GM10248 (cell line): Measurements from ENCODE around the gene LACRT.

Experiments
- CTCF ChIA-PET: fragments of 300-600 bp; sonication (Branson Sonifier 250); formaldehyde crosslinking; extraction: SDS; loops from one replicate; lab custom pipeline; 2021; ENCODE audit warnings: antibody characterized with exemption; lab: Yijun Ruan, JAX
- POLR2A ChIA-PET: fragments of 350-650 bp; sonication (Branson Sonifier 250); formaldehyde crosslinking; extraction: SDS; loops from one replicate; lab custom pipeline; 2020; ENCODE audit warnings: antibody characterized with exemption; lab: Yijun Ruan, JAX
- DNase-seq: peaks from one replicate; pipeline ENCODE4 v3.0.0; 2012; ENCODE audit errors: extremely low spot score
- TF ChIP-seq, protein P1 (sequence below): IDR thresholded peaks from 2 replicates; pipeline ENCODE4 v1.5.1; 2012; ENCODE audit warnings: mild to moderate bottlenecking, low read depth; ENCODE audit errors: extremely low read depth, missing control alignments, control extremely low read depth

The LACRT gene

GRCh38 chr12:54616933-54617680 is 17.6 kb downstream of the LACRT start:
- POLR2A ChIA-PET: no interaction called here
- TF ChIP-seq, protein P1, sequence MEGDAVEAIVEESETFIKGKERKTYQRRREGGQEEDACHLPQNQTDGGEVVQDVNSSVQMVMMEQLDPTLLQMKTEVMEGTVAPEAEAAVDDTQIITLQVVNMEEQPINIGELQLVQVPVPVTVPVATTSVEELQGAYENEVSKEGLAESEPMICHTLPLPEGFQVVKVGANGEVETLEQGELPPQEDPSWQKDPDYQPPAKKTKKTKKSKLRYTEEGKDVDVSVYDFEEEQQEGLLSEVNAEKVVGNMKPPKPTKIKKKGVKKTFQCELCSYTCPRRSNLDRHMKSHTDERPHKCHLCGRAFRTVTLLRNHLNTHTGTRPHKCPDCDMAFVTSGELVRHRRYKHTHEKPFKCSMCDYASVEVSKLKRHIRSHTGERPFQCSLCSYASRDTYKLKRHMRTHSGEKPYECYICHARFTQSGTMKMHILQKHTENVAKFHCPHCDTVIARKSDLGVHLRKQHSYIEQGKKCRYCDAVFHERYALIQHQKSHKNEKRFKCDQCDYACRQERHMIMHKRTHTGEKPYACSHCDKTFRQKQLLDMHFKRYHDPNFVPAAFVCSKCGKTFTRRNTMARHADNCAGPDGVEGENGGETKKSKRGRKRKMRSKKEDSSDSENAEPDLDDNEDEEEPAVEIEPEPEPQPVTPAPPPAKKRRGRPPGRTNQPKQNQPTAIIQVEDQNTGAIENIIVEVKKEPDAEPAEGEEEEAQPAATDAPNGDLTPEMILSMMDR: no peak
- CTCF ChIA-PET: no interaction called here
- no peak for DNase-seq

GRCh38 chr12:54612225-54612750 is 22.4 kb downstream of the LACRT start:
- DNase-seq: no peak
- TF ChIP-seq, protein P1: no peak
- POLR2A ChIA-PET: no interaction called here
- CTCF ChIA-PET: interaction anchor here (1.5 kb wide), 1 partner anchor 17 kb away, joined by 3 read pairs; no protein-coding TSS in a partner anchor

GRCh38 chr12:54611715-54612149 is 23.0 kb downstream of the LACRT start:
- CTCF ChIA-PET: interaction anchor here (1.5 kb wide), 1 partner anchor 17 kb away, joined by 3 read pairs; no protein-coding TSS in a partner anchor
- POLR2A ChIA-PET: no interaction called here
- DNase-seq: no peak
- TF ChIP-seq, protein P1: no peak

DNA sequence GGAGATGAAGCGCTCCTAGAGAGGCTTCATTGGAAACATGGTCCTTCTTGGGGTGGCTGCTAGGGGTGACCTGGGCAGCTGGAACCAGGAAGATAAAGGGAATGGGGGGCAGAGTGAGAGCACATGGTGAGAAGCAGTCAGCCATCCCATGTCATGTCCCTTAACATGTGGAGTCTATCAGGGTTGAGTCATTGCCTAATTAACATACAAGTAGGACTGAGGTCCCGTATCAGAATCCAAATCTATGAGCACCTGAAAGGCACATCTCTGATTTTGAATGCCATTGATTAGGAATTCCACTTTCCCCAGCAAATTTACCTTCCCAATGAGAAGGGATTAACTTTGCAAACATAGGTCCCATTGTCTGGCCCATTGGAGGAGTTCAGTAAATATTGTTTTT is 25.9 kb downstream of the LACRT start:
- TF ChIP-seq, protein P1: no peak
- DNase-seq: no peak
- POLR2A ChIA-PET: no interaction called here
- CTCF ChIA-PET: interaction anchor here (1.2 to 1.8 kb wide), 2 partner anchors 10 to 12 kb away, joined by 6 to 7 read pairs; no protein-coding TSS in a partner anchor

- POLR2A ChIA-PET: no interaction called here
- TF ChIP-seq, protein P1: no peak
- CTCF ChIA-PET: interaction anchor here (1.2 to 1.8 kb wide), 2 partner anchors 10 to 11 kb away, joined by 6 to 7 read pairs; no protein-coding TSS in a partner anchor
- DNase-seq: no peak
These were observed 26.5 kb downstream of the LACRT start for GRCh38 chr12:54608156-54608555.

GRCh38 chr12:54606556-54606955 is 28.1 kb downstream of the LACRT start:
- CTCF ChIA-PET: interaction anchor here (1.0 to 1.6 kb wide), 2 partner anchors 34 to 466 kb away, joined by 3 to 5 read pairs; no protein-coding TSS in a partner anchor
- no peak for DNase-seq
- TF ChIP-seq, protein P1: no peak
- POLR2A ChIA-PET: no interaction called here
